Hepatocyte (in vitro differentiated cells): ENCODE measurements around the gene ORC1.

Experiments used
- CTCF ChIP-seq: fragments of 200-600 bp; sonication (generic); IDR thresholded peaks from 2 replicates; pipeline ENCODE4 v1.5.1; 2016; ENCODE audit warnings: antibody characterized with exemption, mild to moderate bottlenecking; ENCODE audit not compliant: poor library complexity
- EZH2 ChIP-seq: fragments of 200-600 bp; sonication (generic); IDR thresholded peaks from 2 replicates; pipeline ENCODE4 v1.6.1; 2016; ENCODE audit warnings: antibody characterized with exemption, mild to moderate bottlenecking, borderline replicate concordance

- no peak for TF ChIP-seq EZH2
- no peak for TF ChIP-seq CTCF
Measured at GRCh38 chr1:52404975-52405338, 734 bp upstream of the ORC1 start.
